ENCODE results near the gene NRF1.
A peak's percentile ranks its signal among the peaks of the same experiment; 100 is the strongest.

The NRF1 gene

DNA sequence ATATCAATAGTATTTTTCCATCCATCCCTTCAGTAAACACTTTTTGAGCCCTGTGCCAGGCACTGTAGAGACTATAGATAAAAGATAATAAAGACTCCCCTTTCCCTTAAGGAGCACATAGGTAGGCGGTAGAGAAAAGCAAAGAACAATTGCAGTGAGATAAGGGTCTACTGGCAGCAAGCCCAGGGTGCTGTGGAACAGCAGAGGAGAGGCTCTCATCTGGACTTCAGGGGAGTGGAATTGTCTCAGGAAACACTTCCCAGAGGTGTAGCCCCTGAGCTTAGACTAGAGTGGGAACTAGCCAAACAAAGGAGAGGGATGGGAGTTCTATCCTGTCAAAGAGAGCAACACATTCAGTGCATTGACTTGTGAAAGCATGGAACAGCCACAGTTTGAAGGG is 102.0 kb downstream of the NRF1 start:
- no peak for TF ChIP-seq EZH2 (IDR thresholded peaks at IDR 0.05; ENCODE audit: borderline replicate concordance, low read length)
- TF ChIP-seq, protein P1, sequence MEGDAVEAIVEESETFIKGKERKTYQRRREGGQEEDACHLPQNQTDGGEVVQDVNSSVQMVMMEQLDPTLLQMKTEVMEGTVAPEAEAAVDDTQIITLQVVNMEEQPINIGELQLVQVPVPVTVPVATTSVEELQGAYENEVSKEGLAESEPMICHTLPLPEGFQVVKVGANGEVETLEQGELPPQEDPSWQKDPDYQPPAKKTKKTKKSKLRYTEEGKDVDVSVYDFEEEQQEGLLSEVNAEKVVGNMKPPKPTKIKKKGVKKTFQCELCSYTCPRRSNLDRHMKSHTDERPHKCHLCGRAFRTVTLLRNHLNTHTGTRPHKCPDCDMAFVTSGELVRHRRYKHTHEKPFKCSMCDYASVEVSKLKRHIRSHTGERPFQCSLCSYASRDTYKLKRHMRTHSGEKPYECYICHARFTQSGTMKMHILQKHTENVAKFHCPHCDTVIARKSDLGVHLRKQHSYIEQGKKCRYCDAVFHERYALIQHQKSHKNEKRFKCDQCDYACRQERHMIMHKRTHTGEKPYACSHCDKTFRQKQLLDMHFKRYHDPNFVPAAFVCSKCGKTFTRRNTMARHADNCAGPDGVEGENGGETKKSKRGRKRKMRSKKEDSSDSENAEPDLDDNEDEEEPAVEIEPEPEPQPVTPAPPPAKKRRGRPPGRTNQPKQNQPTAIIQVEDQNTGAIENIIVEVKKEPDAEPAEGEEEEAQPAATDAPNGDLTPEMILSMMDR (IDR thresholded peaks at IDR 0.05; ENCODE audit: low read length): no peak
- no peaks in the 10 kb centered on the region for H4K20me1 ChIP-seq (ENCODE audit: insufficient read depth, low read length)
- no peak overlapping the region for H3K4me3 ChIP-seq (ENCODE audit: low read depth, low read length, poor library complexity, severe bottlenecking)
- H3K4me1 ChIP-seq (ENCODE audit: insufficient read depth, low read length, severe bottlenecking): no peaks in the 10 kb centered on the region
- H3K4me2 ChIP-seq (ENCODE audit: low read length): no peak overlapping the region
- H3K36me3 ChIP-seq (ENCODE audit: insufficient read depth, low read length): peaks cover 55% of the 10 kb centered on the region
- H3F3A ChIP-seq (ENCODE audit: insufficient read depth, low read length): no peaks in the 10 kb centered on the region
- no peak overlapping the region for H3K27ac ChIP-seq (ENCODE audit: low read depth, low read length, poor library complexity, severe bottlenecking)
- H3K9ac ChIP-seq (ENCODE audit: low read length): no peak overlapping the region
- no peaks in the 10 kb centered on the region for H3K9me3 ChIP-seq (ENCODE audit: low read length)
- no peaks in the 10 kb centered on the region for H3K9me2 ChIP-seq (ENCODE audit: low read depth, low read length)
- no peak overlapping the region for H2AFZ ChIP-seq (ENCODE audit: low read length)
- no peaks in the 10 kb centered on the region for H3K27me3 ChIP-seq (ENCODE audit: insufficient read depth, low read length)
- H3K79me2 ChIP-seq (ENCODE audit: insufficient read depth, low read length): no peaks in the 10 kb centered on the region

DNA sequence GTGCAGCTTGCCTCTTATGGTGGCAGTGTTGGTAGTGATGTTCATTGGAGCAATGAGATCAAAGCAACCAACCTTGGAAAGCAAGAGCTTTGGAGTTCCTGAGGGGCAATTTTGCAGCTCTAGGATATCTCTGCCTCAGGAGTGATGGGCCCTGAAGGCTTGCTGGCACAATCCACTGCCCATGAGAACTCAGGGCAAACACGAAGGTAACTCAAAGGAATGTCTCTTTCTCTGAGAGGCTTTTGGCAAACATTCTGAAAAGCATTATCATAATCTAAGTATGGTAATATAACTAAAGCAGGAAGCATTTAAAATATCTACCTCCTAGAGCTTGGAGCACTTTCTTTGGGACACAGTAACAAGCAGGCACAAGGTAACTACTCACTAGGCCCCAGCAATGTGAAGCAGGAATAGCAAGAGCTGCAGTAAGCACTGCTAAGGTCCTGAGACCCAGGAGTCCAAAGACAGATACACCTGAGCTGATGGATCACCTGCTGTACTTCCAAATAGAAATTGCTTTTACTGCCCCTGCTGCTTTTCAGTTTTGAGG is 103.1 kb downstream of the NRF1 start:
- H3K27me3 ChIP-seq (ENCODE audit: insufficient read depth, low read length): no peaks in the 10 kb centered on the region
- H3K4me2 ChIP-seq (ENCODE audit: low read length): no peak overlapping the region
- TF ChIP-seq EZH2 (IDR thresholded peaks at IDR 0.05; ENCODE audit: borderline replicate concordance, low read length): no peak
- TF ChIP-seq, protein P1 (IDR thresholded peaks at IDR 0.05; ENCODE audit: low read length): no peak
- no peaks in the 10 kb centered on the region for H4K20me1 ChIP-seq (ENCODE audit: insufficient read depth, low read length)
- H3K79me2 ChIP-seq (ENCODE audit: insufficient read depth, low read length): no peaks in the 10 kb centered on the region
- no peaks in the 10 kb centered on the region for H3F3A ChIP-seq (ENCODE audit: insufficient read depth, low read length)
- no peak overlapping the region for H3K27ac ChIP-seq (ENCODE audit: low read depth, low read length, poor library complexity, severe bottlenecking)
- H3K4me1 ChIP-seq (ENCODE audit: insufficient read depth, low read length, severe bottlenecking): peaks cover 3% of the 10 kb centered on the region
- H2AFZ ChIP-seq (ENCODE audit: low read length): no peak overlapping the region
- H3K9me3 ChIP-seq (ENCODE audit: low read length): no peaks in the 10 kb centered on the region
- H3K9ac ChIP-seq (ENCODE audit: low read length): no peak overlapping the region
- H3K9me2 ChIP-seq (ENCODE audit: low read depth, low read length): no peaks in the 10 kb centered on the region
- no peak overlapping the region for H3K4me3 ChIP-seq (ENCODE audit: low read depth, low read length, poor library complexity, severe bottlenecking)
- H3K36me3 ChIP-seq (ENCODE audit: insufficient read depth, low read length): peaks cover 58% of the 10 kb centered on the region

DNA sequence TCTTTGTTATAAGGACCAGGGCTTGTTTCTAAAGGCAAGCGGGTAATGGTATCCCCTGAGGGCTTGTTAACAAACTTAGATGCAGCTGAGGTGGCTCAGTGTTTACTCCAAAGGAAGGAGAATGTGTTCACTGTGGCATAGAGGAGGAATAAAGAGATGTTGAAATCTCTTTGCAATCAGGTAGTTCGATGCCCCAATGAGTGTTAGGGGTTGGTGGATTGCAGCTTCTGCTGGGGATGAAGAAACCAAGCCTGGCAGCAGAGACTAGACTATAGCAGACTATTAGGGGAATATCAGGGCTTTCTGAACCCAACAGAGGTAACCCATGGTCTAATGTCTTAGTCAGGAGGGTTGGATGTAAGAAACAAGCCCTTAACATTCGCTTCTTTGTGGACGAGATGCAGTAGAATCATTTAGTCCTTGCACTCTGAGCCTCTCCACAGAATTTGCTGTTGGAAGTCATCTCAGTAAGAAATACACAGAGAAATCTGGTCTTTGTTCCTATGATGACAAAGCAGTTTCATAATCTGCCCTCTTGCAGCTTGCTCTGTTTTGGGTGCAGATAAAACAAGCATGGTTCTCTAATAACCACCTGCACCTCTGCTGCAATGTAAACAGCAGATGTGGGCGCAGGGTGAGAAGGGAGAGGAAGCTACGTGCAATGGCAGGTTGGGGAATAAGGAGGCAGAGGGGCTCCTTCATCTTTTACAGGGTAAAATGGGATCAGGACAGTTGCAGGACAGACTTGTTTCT is 108.6 kb downstream of the NRF1 start:
- no peaks in the 10 kb centered on the region for H4K20me1 ChIP-seq (ENCODE audit: insufficient read depth, low read length)
- TF ChIP-seq, protein P1 (IDR thresholded peaks at IDR 0.05; ENCODE audit: low read length): no peak
- TF ChIP-seq EZH2 (IDR thresholded peaks at IDR 0.05; ENCODE audit: borderline replicate concordance, low read length): no peak
- H3K4me2 ChIP-seq (ENCODE audit: low read length): peak overlapping the region; percentile 23; the same call in 1 of the 2 replicates
- peak overlapping the region; percentile 11; the same call in 1 of the 2 replicates for H3K9ac ChIP-seq (ENCODE audit: low read length)
- no peaks in the 10 kb centered on the region for H3K9me3 ChIP-seq (ENCODE audit: low read length)
- no peaks in the 10 kb centered on the region for H3K27me3 ChIP-seq (ENCODE audit: insufficient read depth, low read length)
- H3K9me2 ChIP-seq (ENCODE audit: low read depth, low read length): no peaks in the 10 kb centered on the region
- H3K4me3 ChIP-seq (ENCODE audit: low read depth, low read length, poor library complexity, severe bottlenecking): no peak overlapping the region
- H2AFZ ChIP-seq (ENCODE audit: low read length): no peak overlapping the region
- peaks cover 35% of the 10 kb centered on the region for H3K36me3 ChIP-seq (ENCODE audit: insufficient read depth, low read length)
- peaks cover 20% of the 10 kb centered on the region for H3K4me1 ChIP-seq (ENCODE audit: insufficient read depth, low read length, severe bottlenecking)
- H3K27ac ChIP-seq (ENCODE audit: low read depth, low read length, poor library complexity, severe bottlenecking): peak overlapping the region; percentile 75
- H3F3A ChIP-seq (ENCODE audit: insufficient read depth, low read length): no peaks in the 10 kb centered on the region
- H3K79me2 ChIP-seq (ENCODE audit: insufficient read depth, low read length): no peaks in the 10 kb centered on the region
